H1 (cell line): ENCODE measurements around the gene ANKRD2.
"Not testable (repeated sequence)": the region's sequence is repeated elsewhere in the genome, so short reads cannot be mapped to it uniquely, and the experiment has no call there.

ENCODE experiments used
- CHD1 ChIP-seq: IDR thresholded peaks from 2 replicates; pipeline ENCODE4 v1.6.1; 2012; ENCODE audit warnings: low read depth, low read length, improper control_type of control experiment
- CHD2 ChIP-seq: IDR thresholded peaks from 2 replicates; pipeline ENCODE4 v1.6.1; 2012; ENCODE audit warnings: low read length, improper control_type of control experiment
- JUND ChIP-seq: IDR thresholded peaks from 2 replicates; pipeline ENCODE4 v1.6.1; 2011; ENCODE audit warnings: mild to moderate bottlenecking, improper control_type of control experiment, low read length
- KDM1A ChIP-seq: fragments of 200-600, 300-600 bp; sonication (generic); IDR thresholded peaks from 2 replicates; pipeline ENCODE4 v1.7.1; 2016; ENCODE audit warnings: mild to moderate bottlenecking, low read length, borderline replicate concordance
- POLR2AphosphoS5 ChIP-seq: IDR thresholded peaks from 2 replicates; pipeline ENCODE4 v1.6.1; 2011; ENCODE audit warnings: low read depth, low read length
- RAD21 ChIP-seq, 2 experiments: IDR thresholded peaks in 1 of 2; conservative IDR thresholded peaks in 1 of 2; 2 replicates each; pipeline ENCODE4 v1.6.1; 2011; ENCODE audit warnings: low read depth in 2 of 2, low read length in 2 of 2, improper control_type of control experiment in 1 of 2, inconsistent platforms in 1 of 2, mild to moderate bottlenecking in 1 of 2, moderate library complexity in 1 of 2
- SIRT6 ChIP-seq: IDR thresholded peaks from one replicate; pipeline ENCODE4 v1.7.1; 2012; ENCODE audit warnings: low read length, inconsistent platforms
- SUZ12 ChIP-seq: fragments of 200-600 bp; sonication (generic); IDR thresholded peaks from 2 replicates; pipeline ENCODE4 v1.6.1; 2012; ENCODE audit warnings: mild to moderate bottlenecking, inconsistent platforms, low read length, moderate library complexity, mixed read lengths
- YY1 ChIP-seq: IDR thresholded peaks from 2 replicates; pipeline ENCODE4 v1.6.1; 2011; ENCODE audit warnings: low read depth, mild to moderate bottlenecking, low read length
- ZNF274 ChIP-seq: IDR thresholded peaks from 2 replicates; pipeline ENCODE4 v1.7.0; 2012; ENCODE audit warnings: low read length, borderline replicate concordance; ENCODE audit errors: extremely low read depth
- TF ChIP-seq, protein P1 (sequence below), 3 experiments: IDR thresholded peaks; 1 replicate in 2 of 3; 2 replicates in 1 of 3; pipeline versions ENCODE4 v1.5.1 to v1.6.1; 2011; ENCODE audit warnings: low read length in 3 of 3, mild to moderate bottlenecking in 3 of 3, inconsistent platforms in 2 of 3, low read depth in 1 of 3, moderate library complexity in 1 of 3; ENCODE audit not compliant: insufficient read depth in 1 of 3; ENCODE audit errors: control extremely low read depth in 1 of 3

DNA sequence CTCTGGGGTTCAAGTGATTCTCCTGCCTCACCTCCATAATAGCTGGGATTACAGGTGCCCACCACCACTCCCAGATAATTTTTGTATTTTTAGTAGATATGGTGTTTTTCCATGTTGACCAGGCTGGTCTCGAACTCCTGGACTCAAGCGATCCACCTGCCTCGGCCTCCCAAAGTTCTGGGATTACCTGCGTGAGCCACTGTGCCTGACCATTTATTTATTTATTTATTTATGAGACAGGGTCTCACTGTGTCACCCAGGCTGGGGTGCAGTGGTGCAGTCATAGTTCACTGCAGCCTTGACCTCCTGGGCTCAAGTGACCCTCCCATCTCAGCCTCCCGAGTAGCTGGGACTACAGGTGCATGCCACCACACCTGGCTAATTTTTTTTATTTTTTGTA, 18.2 kb upstream of the ANKRD2 start:
- TF ChIP-seq POLR2AphosphoS5; CHD1; KDM1A; ZNF274; CHD2; YY1; SIRT6; RAD21 (IDR thresholded peaks at IDR 0.05 in 1 of 2, conservative IDR thresholded peaks at IDR 0.05 in 1 of 2; ENCODE audit: low read depth in 2 of 2, low read length in 2 of 2); SUZ12; JUND: not testable (repeated sequence)
- TF ChIP-seq, protein P1, sequence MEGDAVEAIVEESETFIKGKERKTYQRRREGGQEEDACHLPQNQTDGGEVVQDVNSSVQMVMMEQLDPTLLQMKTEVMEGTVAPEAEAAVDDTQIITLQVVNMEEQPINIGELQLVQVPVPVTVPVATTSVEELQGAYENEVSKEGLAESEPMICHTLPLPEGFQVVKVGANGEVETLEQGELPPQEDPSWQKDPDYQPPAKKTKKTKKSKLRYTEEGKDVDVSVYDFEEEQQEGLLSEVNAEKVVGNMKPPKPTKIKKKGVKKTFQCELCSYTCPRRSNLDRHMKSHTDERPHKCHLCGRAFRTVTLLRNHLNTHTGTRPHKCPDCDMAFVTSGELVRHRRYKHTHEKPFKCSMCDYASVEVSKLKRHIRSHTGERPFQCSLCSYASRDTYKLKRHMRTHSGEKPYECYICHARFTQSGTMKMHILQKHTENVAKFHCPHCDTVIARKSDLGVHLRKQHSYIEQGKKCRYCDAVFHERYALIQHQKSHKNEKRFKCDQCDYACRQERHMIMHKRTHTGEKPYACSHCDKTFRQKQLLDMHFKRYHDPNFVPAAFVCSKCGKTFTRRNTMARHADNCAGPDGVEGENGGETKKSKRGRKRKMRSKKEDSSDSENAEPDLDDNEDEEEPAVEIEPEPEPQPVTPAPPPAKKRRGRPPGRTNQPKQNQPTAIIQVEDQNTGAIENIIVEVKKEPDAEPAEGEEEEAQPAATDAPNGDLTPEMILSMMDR (IDR thresholded peaks at IDR 0.05; ENCODE audit: control extremely low read depth in 1 of 3, insufficient read depth in 1 of 3, low read depth in 1 of 3, low read length in 3 of 3) = not testable (repeated sequence)
